Bronchial epithelial cell (primary cell): ENCODE results near the gene NDST4. TPM values are rescaled to one million over a fixed set of nuclear protein-coding genes. Genes with fewer than 3 reads are reported as not detected.

Source experiments
- DNase-seq: peaks from one replicate; pipeline ENCODE4 v3.0.0-alpha.2; 2010; ENCODE audit warnings: low read depth
- FAIRE-seq: peaks from 2 replicates; lab custom pipeline; 2011; peaks lifted over from hg19 to GRCh38; lab: Jason Lieb, UNC
- H3K27me3 ChIP-seq: 2 replicates; pipeline ENCODE4 v1.5.1; 2011; ENCODE audit warnings: low read length; ENCODE audit not compliant: control insufficient read depth, insufficient read depth
- H3K36me3 ChIP-seq: 2 replicates; pipeline ENCODE4 v1.5.1; 2011; ENCODE audit warnings: low read length; ENCODE audit not compliant: control insufficient read depth, insufficient read depth
- H3K4me3 ChIP-seq: 2 replicates; pipeline ENCODE4 v1.5.1; 2011; ENCODE audit warnings: mild to moderate bottlenecking, low read depth, low read length, control low read depth
- CTCF ChIP-seq: IDR thresholded peaks from 2 replicates; pipeline ENCODE4 v1.5.1; 2011; ENCODE audit warnings: mild to moderate bottlenecking, moderate library complexity, low read length, control low read depth, inconsistent platforms; ENCODE audit not compliant: insufficient read depth, severe bottlenecking
- total RNA-seq: library from RNA; depleted of rRNA; stranded (reverse); fragments of >200 nt; gene quantifications from 2 replicates; pipeline ENCODE4 v1.2.1, GENCODE V29; 2014

The NDST4 gene
- total RNA-seq, 1 donor from 2014 or later = not detected

- FAIRE-seq (no peak), DNase-seq (peak; percentile 14)
- H3K36me3 ChIP-seq = no peaks in the 10 kb centered on the region
- H3K4me3 ChIP-seq = no peak overlapping the region
- TF ChIP-seq CTCF = no peak
- no peaks in the 10 kb centered on the region for H3K27me3 ChIP-seq
These were observed 222.6 kb downstream of the NDST4 start for GRCh38 chr4:114890773-114891172.

- no peak for FAIRE-seq
- TF ChIP-seq CTCF = no peak
- Histone ChIP-seq H3K36me3 (no peaks in the 10 kb centered on the region), H3K4me3 (no peak overlapping the region), H3K27me3 (no peaks in the 10 kb centered on the region)
- no peak for DNase-seq
These were observed 226.7 kb downstream of the NDST4 start for GRCh38 chr4:114886761-114887160.

GRCh38 chr4:114883641-114884040, 229.8 kb downstream of the NDST4 start:
- no peak overlapping the region for H3K4me3 ChIP-seq
- H3K36me3 ChIP-seq = no peaks in the 10 kb centered on the region
- H3K27me3 ChIP-seq = no peaks in the 10 kb centered on the region
- no peak for DNase-seq
- no peak for FAIRE-seq
- no peak for TF ChIP-seq CTCF

GRCh38 chr4:114879916-114880669, 233.3 kb downstream of the NDST4 start:
- H3K27me3 ChIP-seq = no peaks in the 10 kb centered on the region
- DNase-seq (no peak), FAIRE-seq (no peak)
- no peak overlapping the region for H3K4me3 ChIP-seq
- no peaks in the 10 kb centered on the region for H3K36me3 ChIP-seq
- TF ChIP-seq CTCF = no peak

- Histone ChIP-seq H3K4me3 (no peak overlapping the region), H3K36me3 (no peaks in the 10 kb centered on the region), H3K27me3 (no peaks in the 10 kb centered on the region)
- DNase-seq (no peak), FAIRE-seq (no peak)
- no peak for TF ChIP-seq CTCF
These were observed 237.8 kb downstream of the NDST4 start for GRCh38 chr4:114875630-114876029.

- FAIRE-seq (no peak), DNase-seq (no peak)
- TF ChIP-seq CTCF = no peak
- no peak overlapping the region for H3K4me3 ChIP-seq
- no peaks in the 10 kb centered on the region for H3K27me3 ChIP-seq
- H3K36me3 ChIP-seq = no peaks in the 10 kb centered on the region
These were observed 239.1 kb downstream of the NDST4 start for GRCh38 chr4:114874321-114874720.
